Aorta (tissue), 5 donors: ENCODE results near the gene SNX13. TPM values are rescaled to one million over a fixed set of nuclear protein-coding genes. Genes with fewer than 3 reads are reported as not detected.

Source experiments
- ATAC-seq: fragments of 200-7000 bp; cut with Tn5 transposase; one replicate; pipeline ENCODE4 v1.9.1; 2022; ENCODE audit warnings: moderate library complexity; ENCODE audit not compliant: low FRiP score
- DNase-seq, 2 donors: peaks; one replicate each; pipeline ENCODE4 v3.0.0-alpha.2; 2020
- H3K27ac ChIP-seq, 2 donors: one replicate each; pipeline ENCODE4 v1.5.1; 2013; ENCODE audit warnings: low read length in 2 of 2, mild to moderate bottlenecking in 2 of 2, moderate library complexity in 2 of 2, control low read depth in 1 of 2, inconsistent platforms in 1 of 2, low read depth in 1 of 2
- H3K27me3 ChIP-seq, 2 donors: one replicate each; pipeline ENCODE4 v1.6.1; 2013; ENCODE audit warnings: control low read depth in 1 of 2, low read length in 1 of 2, mild to moderate bottlenecking in 1 of 2, moderate library complexity in 1 of 2; ENCODE audit not compliant: insufficient read depth in 2 of 2, control insufficient read depth in 1 of 2
- H3K36me3 ChIP-seq, 2 donors: one replicate each; pipeline ENCODE4 v1.6.1; 2013; ENCODE audit warnings: control low read depth in 1 of 2, low read length in 1 of 2, mild to moderate bottlenecking in 1 of 2; ENCODE audit not compliant: insufficient read depth in 2 of 2, control insufficient read depth in 1 of 2
- H3K4me1 ChIP-seq, 2 donors: one replicate each; pipeline ENCODE4 v1.6.1; 2013; ENCODE audit warnings: low read length in 2 of 2, control low read depth in 1 of 2, mild to moderate bottlenecking in 1 of 2, moderate library complexity in 1 of 2; ENCODE audit not compliant: insufficient read depth in 2 of 2, control insufficient read depth in 1 of 2
- H3K4me3 ChIP-seq, 2 donors: one replicate each; pipeline ENCODE4 v1.5.1; 2013; ENCODE audit warnings: low read length in 2 of 2, control low read depth in 1 of 2, mild to moderate bottlenecking in 1 of 2
- H3K9me3 ChIP-seq: one replicate; pipeline ENCODE4 v1.6.1; 2013; ENCODE audit warnings: mild to moderate bottlenecking, low read length; ENCODE audit not compliant: control insufficient read depth
- WGBS, 2 donors: extraction: QIAGEN DNeasy Blood & Tissue Kit; methylation state at CpG; one replicate each; pipeline ENCODE4 v1.1.7; 2013; 5-methylcytosine and 5-hydroxymethylcytosine counted together
- intact Hi-C, 2 donors: fragments of 100-400 bp; cut with DNase I; formaldehyde crosslinking; loops; one replicate each; pipeline versions ENCODE4 v1.14.2 to v1.15.0; 2022
- polyA plus RNA-seq, 2 donors: library from polyadenylated mRNA; stranded (reverse); fragments of 200-250 nt; gene quantifications; one replicate each; pipeline ENCODE4 v1.2.3, GENCODE V29; 2013
- total RNA-seq, 2 donors: library from RNA; stranded (reverse); fragmentation: NEBNext Ultra II Directional; extraction: Animal tissue kit (Norgen Biotek cat#: 25700); gene quantifications; one replicate each; pipeline ENCODE4 v1.2.1, GENCODE V29; 2021
- donor health status: healthy with polysubstance abuse.
- donor health status: Bipolar disorder and iron deficiency.
- donor health status: DM: no; HTN: no; CAD: no.
- donor health status: DM: no; HTN: no; CAD: no.
- donor health status: DM: yes; HTN: yes; CAD: no.

SNX13 gene
- total and polyA plus RNA-seq, 4 donors: 9.4 to 52.0 (median 27.6) TPM

DNA sequence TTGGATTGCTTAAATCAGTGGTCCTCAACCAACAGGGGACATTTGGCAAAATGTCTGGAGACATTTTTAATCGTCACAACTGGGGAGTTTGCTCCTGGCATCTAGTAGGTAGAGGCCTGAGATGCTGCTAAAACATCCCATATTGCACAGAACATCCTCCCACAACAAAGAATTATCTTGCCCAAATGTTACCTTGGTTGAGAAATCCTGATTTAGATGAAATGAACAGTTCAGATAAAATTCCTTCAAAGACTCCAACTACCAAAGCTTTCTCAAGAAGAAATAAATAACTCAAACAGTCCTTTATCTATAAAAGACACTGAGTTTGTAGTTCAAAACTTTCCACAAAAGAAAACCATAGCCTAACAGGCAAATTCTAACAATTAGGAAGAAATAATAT, 160.9 kb downstream of the SNX13 start:
- Histone ChIP-seq H3K27ac (no peak overlapping the region), H3K9me3 (no peaks in the 10 kb centered on the region), H3K4me3 (no peak overlapping the region), H3K4me1 (no peaks in the 10 kb centered on the region), H3K36me3 (no peaks in the 10 kb centered on the region), H3K27me3 (no peaks in the 10 kb centered on the region)
- intact Hi-C loops: no loop called here
- WGBS, 2 donors: 90 to 96% methylated on average over 1 of the region's 1 CpG
- DNase-seq (no peak), ATAC-seq (no peak)

DNA sequence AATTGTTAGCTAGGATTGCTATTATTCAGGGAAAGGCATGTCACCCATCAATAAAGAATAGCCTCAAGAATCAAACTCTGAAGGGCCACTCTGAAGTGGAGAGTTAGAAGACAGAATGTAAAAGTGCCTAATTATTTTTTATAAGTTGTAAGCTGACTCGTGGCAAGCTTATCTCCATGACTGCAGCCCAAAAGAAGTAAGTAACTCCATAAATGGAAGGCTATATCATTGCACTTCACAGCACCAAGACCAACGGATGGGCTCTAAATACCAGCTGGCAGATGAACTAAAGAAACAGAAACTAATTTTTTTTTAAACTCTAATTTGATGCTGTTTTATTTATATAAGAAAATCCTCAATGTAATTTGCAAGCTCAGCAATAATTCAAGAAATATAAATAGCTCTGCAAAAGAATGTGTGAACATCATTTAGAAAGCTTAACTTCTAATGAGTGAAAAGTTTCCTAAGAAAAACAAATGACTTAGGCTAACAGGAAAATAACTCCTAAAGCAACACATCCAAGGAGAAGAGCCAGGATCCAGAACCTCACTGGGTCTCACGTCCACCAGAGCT, 165.5 kb downstream of the SNX13 start:
- ATAC-seq (no peak), DNase-seq (no peak)
- H3K27me3 ChIP-seq: no peaks in the 10 kb centered on the region
- no peak overlapping the region for H3K27ac ChIP-seq
- no peak overlapping the region for H3K4me3 ChIP-seq
- no peaks in the 10 kb centered on the region for H3K36me3 ChIP-seq
- no peaks in the 10 kb centered on the region for H3K9me3 ChIP-seq
- no peaks in the 10 kb centered on the region for H3K4me1 ChIP-seq
- 20 to 27% methylated on average over 3 of the region's 3 CpGs for WGBS, 2 donors
- intact Hi-C loops: no loop called here

DNA sequence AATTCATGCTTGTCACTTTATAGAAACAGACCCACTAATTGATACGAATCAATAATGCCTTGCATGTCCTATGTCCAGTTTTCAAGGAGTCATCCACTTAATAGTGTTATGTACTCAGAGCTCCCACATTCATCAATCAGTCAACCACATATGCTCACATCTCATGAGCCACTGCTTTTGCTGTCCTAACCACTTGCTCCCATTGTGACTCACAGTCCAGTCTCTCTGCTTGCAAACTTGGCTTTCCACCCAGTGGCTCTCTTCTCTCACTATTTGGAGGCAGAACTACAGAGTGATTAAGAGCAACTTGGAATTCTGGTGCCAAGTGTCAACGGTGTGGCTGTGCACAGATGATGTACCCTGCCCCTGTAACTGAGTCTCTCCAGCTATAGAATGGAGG, 166.0 kb downstream of the SNX13 start:
- H3K27ac ChIP-seq: no peak overlapping the region
- no peaks in the 10 kb centered on the region for H3K4me1 ChIP-seq
- 60 to 66% methylated on average over 2 of the region's 2 CpGs for WGBS, 2 donors
- intact Hi-C loops: no loop called here
- no peaks in the 10 kb centered on the region for H3K9me3 ChIP-seq
- no peaks in the 10 kb centered on the region for H3K36me3 ChIP-seq
- no peak for DNase-seq
- no peak overlapping the region for H3K4me3 ChIP-seq
- H3K27me3 ChIP-seq: no peaks in the 10 kb centered on the region
- peak; percentile 33 for ATAC-seq

DNA sequence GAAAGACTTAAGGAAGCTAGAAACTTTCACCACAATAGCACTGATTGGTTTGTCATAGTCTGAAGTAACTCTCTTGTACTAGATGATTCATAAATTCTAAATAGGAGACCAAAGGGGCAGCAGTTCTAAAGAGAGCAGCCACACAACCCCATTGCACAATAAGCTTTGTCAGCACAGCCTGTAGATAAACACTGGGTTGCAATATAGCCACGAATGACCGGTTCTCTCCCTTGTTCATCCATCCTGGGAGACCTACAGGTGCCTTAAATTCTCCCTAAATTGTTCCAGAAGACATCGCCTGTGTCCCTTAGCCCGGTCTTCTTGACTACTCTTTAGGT, 167.0 kb downstream of the SNX13 start:
- Histone ChIP-seq H3K4me3 (no peak overlapping the region), H3K27me3 (no peaks in the 10 kb centered on the region), H3K27ac (no peak overlapping the region), H3K9me3 (no peaks in the 10 kb centered on the region), H3K4me1 (no peaks in the 10 kb centered on the region), H3K36me3 (no peaks in the 10 kb centered on the region)
- ATAC-seq: peak; percentile 56
- intact Hi-C loops: no loop called here
- DNase-seq: no peak
- WGBS, 2 donors: 93 to 94% methylated on average over 4 of the region's 4 CpGs

DNA sequence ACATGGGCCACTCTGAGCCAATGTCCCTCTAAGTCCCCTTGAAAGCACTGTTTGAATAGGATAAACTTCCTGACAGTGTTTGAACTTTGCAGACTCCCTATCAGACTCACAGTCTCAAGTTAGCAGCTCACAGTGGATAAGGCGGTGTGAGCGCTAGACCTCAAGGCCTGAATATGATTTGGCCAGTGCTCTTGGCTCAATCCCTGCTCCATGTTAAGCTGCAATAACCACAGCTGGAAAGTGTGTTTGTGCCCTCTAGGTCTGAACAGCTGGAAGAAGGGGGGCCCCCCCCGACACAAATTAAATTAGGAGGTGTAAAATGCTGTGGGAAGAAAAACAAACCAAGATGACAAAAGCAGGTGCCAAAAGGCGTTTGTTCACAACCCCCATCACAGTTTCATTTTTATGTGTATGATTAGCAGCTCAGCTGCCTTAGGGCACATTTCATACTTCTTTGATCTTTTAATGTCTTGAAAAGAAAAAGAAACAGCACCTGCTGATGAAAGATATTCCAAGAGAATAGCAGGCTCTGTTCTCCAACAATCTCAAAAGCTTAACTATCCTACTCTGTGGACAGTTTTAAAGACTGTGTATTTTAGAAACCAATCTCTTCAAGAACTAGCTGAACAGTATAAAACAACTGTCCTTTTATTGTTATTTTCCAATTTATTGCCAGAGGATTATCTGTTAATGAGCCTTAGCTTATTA, 167.6 kb downstream of the SNX13 start:
- no peaks in the 10 kb centered on the region for H3K9me3 ChIP-seq
- intact Hi-C loops: no loop called here
- H3K4me1 ChIP-seq: no peaks in the 10 kb centered on the region
- WGBS, 2 donors: 31 to 37% methylated on average over 4 of the region's 4 CpGs
- DNase-seq: no peak
- H3K4me3 ChIP-seq: no peak overlapping the region
- no peak overlapping the region for H3K27ac ChIP-seq
- no peak for ATAC-seq
- no peaks in the 10 kb centered on the region for H3K27me3 ChIP-seq
- H3K36me3 ChIP-seq: no peaks in the 10 kb centered on the region

DNA sequence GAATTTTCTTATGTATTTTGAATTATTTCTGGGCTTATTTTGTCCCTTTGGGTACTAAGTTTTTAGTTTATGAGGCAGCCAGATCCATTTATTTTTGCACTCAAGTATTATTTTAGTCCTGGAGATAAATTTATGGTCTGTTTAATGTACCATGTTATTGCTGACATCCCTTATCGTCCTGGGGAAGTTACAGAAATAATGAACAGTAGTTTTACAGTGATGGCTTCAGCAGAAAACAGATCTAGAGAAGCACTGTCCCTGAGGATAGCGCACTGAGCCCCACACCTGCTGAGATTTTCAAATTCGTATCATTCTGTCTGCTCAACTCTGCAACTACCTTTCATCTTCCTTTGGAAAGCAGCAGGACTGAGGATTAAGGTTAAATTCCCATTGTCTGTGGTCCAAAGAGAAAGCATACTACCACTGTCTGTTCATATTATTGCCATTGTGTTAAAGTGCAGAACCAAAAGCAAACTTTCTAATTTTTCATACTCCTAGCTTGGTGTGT, 168.3 kb downstream of the SNX13 start:
- Histone ChIP-seq H3K36me3 (no peaks in the 10 kb centered on the region), H3K4me3 (no peak overlapping the region), H3K9me3 (no peaks in the 10 kb centered on the region), H3K27me3 (no peaks in the 10 kb centered on the region), H3K27ac (no peak overlapping the region), H3K4me1 (no peaks in the 10 kb centered on the region)
- WGBS, 2 donors: 58 to 62% methylated on average over 3 of the region's 3 CpGs
- ATAC-seq (no peak), DNase-seq (no peak)
- intact Hi-C loops: no loop called here

DNA sequence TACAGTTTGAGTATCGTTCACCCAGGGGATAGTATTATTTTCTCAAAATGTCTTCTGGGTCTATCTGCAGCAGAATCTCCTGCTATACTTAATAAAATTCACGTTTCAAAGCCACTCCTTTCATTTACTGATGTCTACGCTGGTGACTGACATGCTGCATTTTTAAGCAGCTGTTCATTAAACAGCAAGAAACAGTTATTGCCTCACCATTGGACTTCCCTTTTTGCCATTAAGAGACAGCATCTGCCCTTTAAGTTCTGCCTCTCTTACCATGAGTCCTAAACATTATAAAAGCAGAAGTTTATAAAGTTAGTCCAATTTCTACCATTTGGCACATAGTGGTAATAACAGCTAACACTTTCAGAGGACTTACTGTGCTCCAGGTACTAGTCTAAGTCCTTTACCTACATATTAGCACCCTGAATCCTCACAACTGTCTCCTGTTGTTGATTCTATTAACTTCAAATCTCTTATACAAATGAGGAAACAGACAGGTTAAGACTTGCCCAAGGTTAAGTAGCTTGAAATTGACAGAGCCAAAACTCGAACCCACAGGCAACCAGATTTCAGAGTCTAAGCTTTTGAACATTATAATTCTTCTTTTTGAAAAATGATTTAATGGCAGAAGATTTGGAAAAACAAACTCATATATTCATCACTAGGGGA, 169.5 kb downstream of the SNX13 start:
- intact Hi-C loops: no loop called here
- 86 to 87% methylated on average over 4 of the region's 4 CpGs for WGBS, 2 donors

DNA sequence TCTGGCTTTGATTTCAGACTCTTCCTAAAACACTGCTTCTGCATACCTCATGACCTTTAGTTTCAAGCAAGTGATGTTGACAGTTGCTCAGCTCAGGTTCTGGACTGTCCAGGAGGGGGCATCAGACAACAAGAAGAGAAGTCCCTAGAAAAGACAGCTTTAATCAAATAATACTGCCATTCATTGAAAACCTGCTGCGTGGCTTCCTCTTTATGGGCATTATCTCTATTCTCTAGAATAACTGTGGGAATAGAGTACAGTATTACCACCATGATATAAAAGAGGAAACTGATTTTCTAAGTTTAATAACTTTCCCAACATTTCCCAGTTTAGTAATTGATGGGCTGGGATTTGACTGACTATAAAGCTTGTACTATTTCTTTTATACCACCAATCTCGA, 170.4 kb downstream of the SNX13 start:
- Histone ChIP-seq H3K27ac (no peak overlapping the region), H3K4me3 (no peak overlapping the region), H3K4me1 (no peaks in the 10 kb centered on the region), H3K27me3 (no peaks in the 10 kb centered on the region), H3K36me3 (no peaks in the 10 kb centered on the region), H3K9me3 (no peaks in the 10 kb centered on the region)
- DNase-seq (peak in 1 of 2 donors; percentile 66), ATAC-seq (peak; percentile 63)
- WGBS, 2 donors: 27 to 35% methylated on average over 2 of the region's 2 CpGs
- intact Hi-C loops: no loop called here

More for the DNA sequence above, 169.5 kb downstream of the SNX13 start:
- DNase-seq: no peak
- Histone ChIP-seq H3K4me1 (no peaks in the 10 kb centered on the region), H3K9me3 (no peaks in the 10 kb centered on the region), H3K27ac (no peak overlapping the region), H3K4me3 (no peak overlapping the region), H3K27me3 (no peaks in the 10 kb centered on the region), H3K36me3 (no peaks in the 10 kb centered on the region)
- ATAC-seq: no peak

DNA sequence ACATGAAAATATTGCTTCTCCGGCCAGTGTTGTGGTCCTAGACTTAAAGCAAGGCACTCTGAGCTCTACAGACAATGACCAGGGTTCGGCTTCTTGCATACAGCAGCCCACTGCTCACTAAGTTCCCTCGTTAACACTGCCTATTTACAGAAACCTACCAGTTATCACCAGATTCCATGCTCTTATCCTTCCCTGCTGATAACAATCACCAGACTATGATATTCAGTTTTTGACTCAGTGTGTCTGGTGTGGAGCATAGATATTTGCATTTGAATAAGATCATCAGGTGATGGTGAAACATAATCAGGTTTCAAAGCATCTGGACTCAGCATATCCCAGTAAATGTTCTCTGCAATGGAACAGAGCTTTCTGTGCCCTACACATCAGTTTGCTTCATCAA, 182.3 kb downstream of the SNX13 start:
- Histone ChIP-seq H3K27ac (no peak overlapping the region), H3K36me3 (no peaks in the 10 kb centered on the region), H3K9me3 (no peaks in the 10 kb centered on the region), H3K4me1 (no peaks in the 10 kb centered on the region), H3K4me3 (no peak overlapping the region), H3K27me3 (no peaks in the 10 kb centered on the region)
- ATAC-seq: no peak
- DNase-seq: no peak
- 84% methylated on average over 3 of the region's 3 CpGs for WGBS, 2 donors
- intact Hi-C loops: no loop called here
